Transverse colon (tissue), 4 donors: Measurements from ENCODE around the gene TGFBR2.

Experiments used
- CTCF ChIP-seq, 5 experiments: fragments of 200-600 bp in 3 of 5; fragments of 450-650 bp in 2 of 5; sonication (generic) in 3 of 5; IDR thresholded peaks; 1 replicate in 2 of 5; 2 replicates in 3 of 5; pipeline ENCODE4 v1.5.1; 2016 to 2017; ENCODE audit warnings: antibody characterized with exemption in 5 of 5, inconsistent platforms in 3 of 5, mild to moderate bottlenecking in 2 of 5, moderate library complexity in 1 of 5
- POLR2AphosphoS5 ChIP-seq, 3 donors: sonication (generic); formaldehyde crosslinking; IDR thresholded peaks; one replicate each; pipeline ENCODE4 v1.6.1; 2016; ENCODE audit warnings: antibody characterized with exemption in 3 of 3

DNA sequence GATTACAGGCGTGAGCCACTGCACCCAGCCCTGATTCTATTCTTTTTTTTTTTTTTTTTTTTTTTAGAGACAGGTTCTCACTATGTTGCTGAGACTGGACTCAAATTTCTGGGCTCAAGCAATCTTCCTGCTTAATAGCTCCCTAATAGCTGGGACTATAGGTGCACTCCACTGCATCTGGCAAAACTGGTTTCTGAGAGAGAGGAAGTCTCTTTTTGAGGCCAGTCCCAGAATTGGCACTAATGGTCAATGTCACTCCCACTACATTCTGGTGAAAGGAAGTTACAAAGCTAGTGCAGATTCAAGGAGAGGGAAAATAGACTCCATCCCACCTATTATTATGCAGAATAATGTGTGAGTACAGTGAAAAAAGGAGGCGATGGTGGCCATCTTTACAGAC lies 5.8 kb upstream of the TGFBR2 start:
- TF ChIP-seq CTCF (IDR thresholded peaks at IDR 0.05) (no peak), POLR2AphosphoS5 (IDR thresholded peaks at IDR 0.05) (no peak)
